GM23338 (cell line): Measurements from ENCODE around the gene RIOK2.
"Not testable (repeated sequence)": the region's sequence is repeated elsewhere in the genome, so short reads cannot be mapped to it uniquely, and the experiment has no call there.

Experiments used
- CREB1 ChIP-seq: fragments of 250-450 bp; sonication (Bioruptor Pico); IDR thresholded peaks from 2 replicates; pipeline ENCODE4 v1.5.0; 2020; ENCODE audit warnings: low read depth, mild to moderate bottlenecking, moderate library complexity
- CTCF ChIP-seq, 2 experiments: fragments of 200-600 bp in 1 of 2; sonication (generic) in 1 of 2; conservative IDR thresholded peaks; 2 replicates each; pipeline versions ENCODE4 v1.5.1 to v1.6.1; 2016 to 2017; ENCODE audit warnings: antibody characterized with exemption in 2 of 2, low read depth in 2 of 2, mild to moderate bottlenecking in 2 of 2, moderate library complexity in 1 of 2

- TF ChIP-seq CTCF (conservative IDR thresholded peaks at IDR 0.05; ENCODE audit: low read depth in 2 of 2); CREB1 (CRISPR knock-in tag): not testable (repeated sequence)
Observed at GRCh38 chr5:97140250-97140649, 42.8 kb downstream of the RIOK2 start.
